ENCODE results near the gene RIMS3.

The RIMS3 gene

DNA sequence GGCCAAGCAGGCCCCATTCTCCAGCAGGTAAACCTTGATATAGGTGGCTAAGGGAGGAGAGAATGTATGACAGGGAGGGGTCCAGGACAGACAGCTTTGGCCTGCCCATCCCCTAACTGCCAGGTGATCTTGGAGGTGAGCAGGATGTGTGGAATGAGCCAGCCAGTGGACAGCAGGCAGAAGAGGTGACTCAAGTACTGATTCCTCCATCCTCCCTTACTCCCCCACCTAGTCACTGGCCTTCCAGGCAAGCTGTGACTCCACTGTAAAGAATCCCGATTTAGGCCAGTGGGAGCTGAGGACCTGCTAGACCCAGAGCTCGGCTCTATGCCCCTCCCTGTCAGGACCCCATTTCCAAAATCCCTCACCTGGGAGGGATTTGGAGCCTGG lies 36.6 kb downstream of the RIMS3 start:
- DNase-seq, result no peak

DNA sequence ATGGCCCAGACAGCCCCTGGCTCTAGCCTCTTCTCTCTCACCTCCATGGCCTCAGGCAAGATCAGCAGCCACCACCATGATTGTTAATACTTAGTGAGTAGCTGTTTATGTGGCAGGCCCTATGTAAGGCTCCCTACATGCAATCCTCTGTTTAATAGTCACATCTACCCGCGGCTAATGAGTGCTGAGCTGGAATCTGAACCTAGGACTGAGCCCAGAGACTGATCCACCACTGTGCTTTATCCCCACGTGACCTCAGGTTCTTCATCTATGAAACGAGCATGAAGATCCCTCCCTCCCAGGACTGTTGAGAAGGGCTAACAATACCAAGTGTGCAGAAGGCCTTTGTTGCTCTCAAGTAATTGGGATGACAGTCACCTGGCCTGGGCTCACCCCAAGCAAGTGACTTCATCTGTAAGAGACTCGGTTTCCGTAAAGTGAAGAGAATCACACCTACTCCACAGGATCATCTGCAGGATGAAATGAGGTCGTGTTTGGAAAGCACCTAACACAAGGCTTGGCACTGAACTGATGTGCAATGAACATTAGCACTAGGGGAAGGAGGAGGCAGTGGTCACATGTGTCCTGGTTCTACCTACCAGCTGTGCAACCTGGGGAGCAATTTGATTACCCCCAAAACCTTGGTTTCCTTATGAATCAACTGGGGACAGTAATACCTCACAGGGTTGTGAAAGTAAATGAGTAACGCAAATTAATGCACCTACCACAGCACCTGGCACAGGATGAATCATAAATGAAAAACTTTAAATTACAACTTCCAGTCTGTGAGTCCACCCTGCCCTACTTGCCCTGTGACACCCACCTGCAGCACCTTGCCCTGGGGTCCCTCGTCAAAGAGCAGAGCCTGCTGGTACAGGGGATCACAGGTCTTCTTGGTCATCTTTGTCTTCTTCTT lies 37.2 kb downstream of the RIMS3 start:
- peak; percentile 16 for DNase-seq

- no peak for DNase-seq
These were observed 39.1 kb downstream of the RIMS3 start for GRCh38 chr1:40626383-40626770.

DNA sequence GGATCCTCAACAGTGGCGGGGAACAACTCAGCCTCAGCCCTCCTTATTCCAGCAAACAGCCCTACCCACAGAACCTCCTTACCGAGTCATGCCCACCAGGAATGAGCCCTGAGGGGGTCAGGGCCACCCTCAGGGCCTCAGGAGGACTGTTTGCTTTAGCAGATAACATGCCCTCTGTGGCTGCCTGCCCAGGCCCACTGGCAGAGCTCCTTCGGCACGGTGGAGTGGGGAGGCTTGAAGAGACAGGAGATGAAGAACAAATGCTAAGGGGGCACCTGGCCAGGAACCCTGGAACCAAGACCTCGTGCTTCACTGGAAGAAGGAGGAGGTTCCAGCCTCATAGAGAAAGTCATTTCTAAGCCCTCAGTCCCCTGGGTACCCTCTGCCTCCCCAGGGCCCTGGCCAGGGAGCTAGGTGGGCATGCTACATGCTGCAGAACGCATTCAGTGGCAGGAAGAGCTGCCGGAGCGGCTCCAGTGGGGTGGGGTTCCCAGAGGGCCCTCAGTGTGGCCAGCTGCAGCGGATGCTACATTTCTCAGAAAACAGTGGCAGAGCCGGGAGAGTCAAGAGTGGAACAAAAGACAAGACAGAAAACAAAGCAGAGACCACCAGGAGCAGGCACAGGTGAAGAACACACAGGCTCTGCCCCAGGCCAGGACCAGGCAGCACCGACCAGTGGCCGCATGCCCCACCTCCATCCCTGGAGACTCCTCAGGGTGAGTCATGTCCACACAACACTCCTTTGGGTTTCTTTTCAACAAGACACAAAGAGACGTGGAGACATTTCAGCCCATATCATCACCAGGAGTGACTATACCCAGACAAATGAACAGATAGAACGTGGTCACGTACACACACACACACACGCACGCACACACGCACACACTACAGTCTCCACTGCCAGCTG lies 39.8 kb downstream of the RIMS3 start:
- no peak for DNase-seq

- DNase-seq, result no peak
These were observed 40.4 kb downstream of the RIMS3 start for GRCh38 chr1:40625076-40625475.

DNA sequence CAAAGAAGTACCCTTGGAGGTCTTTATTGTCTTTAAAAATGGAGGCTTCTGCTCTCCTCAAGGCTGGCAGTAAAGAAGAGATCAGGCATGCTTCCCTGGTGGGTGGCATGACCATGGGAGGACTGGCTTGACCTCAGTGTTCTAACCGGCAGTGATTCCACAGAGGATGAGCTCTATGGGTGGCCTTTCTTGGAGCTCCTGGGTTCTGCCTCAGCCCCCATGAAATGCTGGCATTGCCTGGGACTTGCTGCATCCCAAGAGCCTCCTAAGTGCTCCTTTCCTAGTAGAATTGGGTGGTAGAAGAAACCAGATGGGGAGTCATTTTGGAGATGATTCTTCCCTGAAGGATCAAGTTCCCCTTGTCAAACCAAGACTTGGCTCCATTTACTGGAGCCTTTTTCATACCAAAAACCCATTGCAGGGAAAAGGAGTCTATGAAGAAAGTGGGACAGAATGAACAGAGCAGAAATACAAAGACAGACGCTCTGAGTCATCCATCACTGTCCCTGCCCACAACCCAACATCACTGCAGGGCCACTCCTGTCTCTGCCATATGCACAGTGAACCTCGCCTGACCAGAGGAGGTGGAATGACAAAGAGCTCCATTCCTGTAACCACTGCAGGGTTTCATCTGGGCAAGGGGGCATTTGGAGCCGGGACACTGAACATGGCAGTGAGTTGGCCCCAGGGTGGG lies 42.4 kb downstream of the RIMS3 start:
- DNase-seq, result no peak

DNA sequence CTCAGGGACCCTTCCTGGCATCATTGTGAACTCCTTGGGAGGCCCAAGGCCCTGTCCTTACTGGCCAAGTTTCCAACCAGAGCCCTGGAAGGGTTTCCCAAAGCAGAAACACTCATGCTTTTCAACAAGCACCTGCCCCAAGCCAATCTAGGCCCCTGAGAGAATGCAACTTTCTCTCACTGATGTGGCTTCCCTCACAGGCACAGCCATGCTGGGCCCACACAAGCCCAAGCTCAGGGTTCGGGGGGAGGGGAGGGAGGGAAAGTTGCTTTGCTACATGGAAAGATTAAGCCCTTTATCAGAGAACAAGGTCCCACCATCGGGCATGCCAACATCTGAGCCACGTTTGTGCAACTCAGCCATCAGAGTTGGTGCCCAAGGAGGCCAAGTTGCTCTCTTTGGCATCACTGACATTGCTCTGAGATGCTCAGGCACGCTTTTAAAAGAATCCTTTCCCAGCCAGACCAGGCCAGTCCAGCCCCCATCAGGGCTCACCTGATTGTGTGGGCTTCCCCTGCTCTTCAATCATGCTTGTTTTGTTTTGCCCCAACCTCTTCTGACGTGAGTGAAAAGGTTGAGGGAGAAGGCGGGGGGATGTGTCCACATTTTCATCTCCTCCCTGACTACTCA lies 43.5 kb downstream of the RIMS3 start:
- DNase-seq, result no peak

GRCh38 chr1:40620586-40621210 lies 44.8 kb downstream of the RIMS3 start:
- DNase-seq, result no peak

DNA sequence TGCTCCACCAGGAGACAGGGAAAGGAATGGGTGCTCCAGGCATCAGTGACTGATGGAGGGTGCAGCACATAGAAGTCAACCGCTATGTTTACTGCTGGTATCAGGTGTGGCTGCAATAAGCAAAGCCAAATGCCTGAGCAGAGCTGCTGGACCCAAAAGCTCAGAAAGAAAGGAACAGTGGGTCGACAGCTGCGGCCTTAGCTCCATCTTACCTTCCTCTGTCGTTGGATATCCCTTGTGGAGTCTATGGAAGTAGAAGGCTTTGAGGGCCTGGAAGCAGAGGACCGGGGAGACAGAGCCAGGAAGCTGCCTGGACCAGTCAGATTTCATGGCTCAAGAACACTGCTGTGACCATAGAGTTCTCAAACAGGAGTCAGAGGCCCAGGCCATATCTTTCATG lies 45.3 kb downstream of the RIMS3 start:
- DNase-seq, result no peak

- no peak for DNase-seq
These were observed 47.4 kb downstream of the RIMS3 start for GRCh38 chr1:40618108-40618507.

GRCh38 chr1:40612345-40612831 lies 53.1 kb downstream of the RIMS3 start:
- DNase-seq, result peak; percentile 78

GRCh38 chr1:40610156-40610555 lies 55.3 kb downstream of the RIMS3 start:
- DNase-seq, result no peak

DNA sequence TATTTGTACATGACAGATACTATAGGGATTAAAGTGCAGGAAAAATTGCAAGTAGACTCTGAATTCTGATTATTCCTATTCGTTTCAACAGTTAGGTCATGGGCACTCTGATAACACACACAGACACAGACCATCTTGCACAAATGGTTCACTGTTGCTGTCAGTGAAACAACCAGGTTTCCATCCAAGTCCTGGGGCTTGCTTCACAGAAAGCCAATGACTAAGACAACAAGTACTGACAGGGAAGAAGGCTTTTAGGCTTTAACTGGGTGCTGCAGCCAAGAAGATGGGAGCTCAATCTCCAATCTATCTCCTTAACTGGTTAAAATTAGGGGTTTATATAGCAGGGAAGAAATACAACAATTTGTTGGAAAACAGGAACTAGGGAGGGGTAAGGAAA lies 57.6 kb downstream of the RIMS3 start:
- DNase-seq, result no peak

- DNase-seq, result no peak
These were observed 58.5 kb downstream of the RIMS3 start for GRCh38 chr1:40606978-40607377.

- DNase-seq, result no peak
These were observed 59.3 kb downstream of the RIMS3 start for GRCh38 chr1:40606194-40606593.

GRCh38 chr1:40599926-40600325 lies 65.6 kb downstream of the RIMS3 start:
- DNase-seq, result no peak

GRCh38 chr1:40595623-40596022 lies 69.9 kb downstream of the RIMS3 start:
- no peak for DNase-seq

- DNase-seq, result no peak
These were observed 71.3 kb downstream of the RIMS3 start for GRCh38 chr1:40594187-40594531.

DNA sequence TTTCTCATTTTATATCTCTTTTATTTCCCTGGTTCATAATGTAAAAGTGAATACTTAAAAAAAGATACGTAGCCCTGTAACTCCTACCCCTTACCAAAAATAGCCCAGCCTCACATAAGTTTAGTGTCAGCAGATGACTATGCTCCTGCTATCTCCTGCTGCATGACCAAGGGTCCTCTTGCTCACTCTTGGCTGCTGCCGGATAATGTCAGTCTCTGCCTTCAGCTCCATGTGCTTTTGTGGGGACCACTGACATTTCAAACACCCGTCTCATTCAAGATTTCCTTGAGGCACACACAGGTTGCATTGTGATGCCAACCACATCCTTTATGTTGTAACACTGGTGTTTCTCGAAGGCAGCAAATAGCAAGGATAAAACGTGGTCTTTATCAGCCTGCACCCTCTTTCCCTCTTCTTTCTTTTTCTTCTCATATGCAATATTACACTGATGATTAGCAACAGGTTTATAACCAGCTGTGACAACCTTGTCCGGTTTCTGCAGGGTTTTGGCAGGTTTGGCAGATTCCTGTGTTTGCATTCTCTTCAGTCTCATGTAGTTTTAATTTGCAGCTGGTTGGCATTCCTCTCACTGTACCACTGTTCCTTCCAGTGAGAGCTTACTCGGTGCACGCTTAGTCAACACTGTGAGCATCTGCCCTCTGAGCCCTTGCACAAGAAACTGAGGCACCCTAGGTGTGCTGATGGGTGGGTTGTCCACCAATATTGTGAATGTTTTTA lies 71.9 kb downstream of the RIMS3 start:
- DNase-seq, result no peak

- DNase-seq, result peak; percentile 6
These were observed 73.2 kb downstream of the RIMS3 start for GRCh38 chr1:40592107-40592803.

DNA sequence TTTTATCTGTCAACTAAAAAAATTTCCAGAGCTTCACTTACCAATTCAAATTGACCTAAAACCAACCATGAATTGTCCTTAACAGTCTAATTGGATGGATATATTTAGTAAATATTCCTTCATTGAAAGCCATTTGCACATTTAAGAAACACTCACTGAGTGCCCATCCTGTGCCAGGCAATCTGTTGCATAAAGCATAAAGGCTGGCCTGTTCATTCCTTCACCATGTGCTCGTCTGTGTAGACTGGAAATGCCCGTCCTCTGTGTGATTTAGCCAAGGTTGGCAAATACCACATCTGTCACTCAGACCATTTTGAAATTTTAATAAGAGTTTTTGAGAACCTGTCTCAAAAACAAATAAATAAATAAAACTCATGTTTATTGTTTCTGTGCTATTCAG lies 76.9 kb downstream of the RIMS3 start:
- DNase-seq, result no peak
